ENCODE data around the gene FLNB. TPM values are rescaled to one million over a fixed set of nuclear protein-coding genes. Genes with fewer than 3 reads are reported as not detected.

FLNB gene
- total and polyA plus RNA-seq, 2 of the 13 experiments (the other 11 are each of a cell fraction or from before 2014, with no cell fraction given), result 106 to 130 TPM

DNA sequence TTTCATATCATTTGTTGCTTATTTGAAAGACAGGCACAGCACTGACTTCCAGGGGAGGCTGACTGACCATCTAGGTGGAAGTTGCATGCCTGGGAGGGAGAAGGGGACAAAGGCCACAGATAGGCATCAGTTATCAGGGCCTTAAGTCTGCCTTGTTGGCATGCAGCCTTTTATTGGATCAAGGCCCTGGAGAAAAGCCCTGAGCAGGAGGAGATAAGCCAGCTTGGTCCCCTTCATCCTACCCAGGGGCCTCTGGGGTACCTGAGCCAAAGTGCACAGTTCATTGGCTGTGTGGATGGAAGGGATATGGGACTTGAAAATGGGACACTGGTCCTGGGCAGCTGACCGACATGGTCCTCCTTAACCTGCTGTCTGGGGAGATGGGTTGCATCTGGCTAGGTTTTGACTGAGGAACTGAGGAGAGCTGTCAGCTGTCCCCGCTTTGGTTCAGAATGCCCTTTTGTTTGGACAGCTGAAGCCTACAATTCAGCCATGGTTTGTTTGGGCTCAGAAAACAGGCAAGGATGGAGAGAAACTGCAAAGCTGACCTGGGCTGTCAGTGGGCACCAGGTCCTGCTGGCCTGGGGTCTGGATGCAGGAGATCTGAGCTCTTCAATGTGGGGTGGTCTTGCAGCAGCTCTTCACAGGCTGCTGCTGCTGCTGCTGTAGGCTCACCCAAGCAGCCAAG lies 60.0 kb downstream of the FLNB start (continued):
- no peak for TF ChIP-seq ZNF878 (CRISPR knock-in tag; IDR thresholded peaks at IDR 0.05)
- TF ChIP-seq SMAD3 (CRISPR knock-in tag; IDR thresholded peaks at IDR 0.05), result no peak
- no peak for TF ChIP-seq BCL6 (CRISPR knock-in tag; IDR thresholded peaks at IDR 0.05)
- no peak for TF ChIP-seq CCAR2 (optimal IDR thresholded peaks at IDR 0.05; ENCODE audit: low read depth, low read length)
- no peak for TF ChIP-seq SP5 (CRISPR knock-in tag; IDR thresholded peaks at IDR 0.05; ENCODE audit: borderline replicate concordance, low read depth)
- no peak for TF ChIP-seq NBN (conservative IDR thresholded peaks at IDR 0.05)
- no peak for TF ChIP-seq SMAD9 (CRISPR knock-in tag; IDR thresholded peaks at IDR 0.05)
- TF ChIP-seq, protein P1, sequence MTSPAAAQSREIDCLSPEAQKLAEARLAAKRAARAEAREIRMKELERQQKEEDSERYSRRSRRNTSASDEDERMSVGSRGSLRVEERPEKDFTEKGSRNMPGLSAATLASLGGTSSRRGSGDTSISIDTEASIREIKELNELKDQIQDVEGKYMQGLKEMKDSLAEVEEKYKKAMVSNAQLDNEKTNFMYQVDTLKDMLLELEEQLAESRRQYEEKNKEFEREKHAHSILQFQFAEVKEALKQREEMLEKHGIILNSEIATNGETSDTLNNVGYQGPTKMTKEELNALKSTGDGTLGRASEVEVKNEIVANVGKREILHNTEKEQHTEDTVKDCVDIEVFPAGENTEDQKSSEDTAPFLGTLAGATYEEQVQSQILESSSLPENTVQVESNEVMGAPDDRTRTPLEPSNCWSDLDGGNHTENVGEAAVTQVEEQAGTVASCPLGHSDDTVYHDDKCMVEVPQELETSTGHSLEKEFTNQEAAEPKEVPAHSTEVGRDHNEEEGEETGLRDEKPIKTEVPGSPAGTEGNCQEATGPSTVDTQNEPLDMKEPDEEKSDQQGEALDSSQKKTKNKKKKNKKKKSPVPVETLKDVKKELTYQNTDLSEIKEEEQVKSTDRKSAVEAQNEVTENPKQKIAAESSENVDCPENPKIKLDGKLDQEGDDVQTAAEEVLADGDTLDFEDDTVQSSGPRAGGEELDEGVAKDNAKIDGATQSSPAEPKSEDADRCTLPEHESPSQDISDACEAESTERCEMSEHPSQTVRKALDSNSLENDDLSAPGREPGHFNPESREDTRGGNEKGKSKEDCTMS (CRISPR knock-in tag; conservative IDR thresholded peaks at IDR 0.05), result no peak
- no peak for TF ChIP-seq MAFG (CRISPR knock-in tag; IDR thresholded peaks at IDR 0.05)
- no peak for TF ChIP-seq CBFB (CRISPR knock-in tag; IDR thresholded peaks at IDR 0.05)
- TF ChIP-seq, protein P2, sequence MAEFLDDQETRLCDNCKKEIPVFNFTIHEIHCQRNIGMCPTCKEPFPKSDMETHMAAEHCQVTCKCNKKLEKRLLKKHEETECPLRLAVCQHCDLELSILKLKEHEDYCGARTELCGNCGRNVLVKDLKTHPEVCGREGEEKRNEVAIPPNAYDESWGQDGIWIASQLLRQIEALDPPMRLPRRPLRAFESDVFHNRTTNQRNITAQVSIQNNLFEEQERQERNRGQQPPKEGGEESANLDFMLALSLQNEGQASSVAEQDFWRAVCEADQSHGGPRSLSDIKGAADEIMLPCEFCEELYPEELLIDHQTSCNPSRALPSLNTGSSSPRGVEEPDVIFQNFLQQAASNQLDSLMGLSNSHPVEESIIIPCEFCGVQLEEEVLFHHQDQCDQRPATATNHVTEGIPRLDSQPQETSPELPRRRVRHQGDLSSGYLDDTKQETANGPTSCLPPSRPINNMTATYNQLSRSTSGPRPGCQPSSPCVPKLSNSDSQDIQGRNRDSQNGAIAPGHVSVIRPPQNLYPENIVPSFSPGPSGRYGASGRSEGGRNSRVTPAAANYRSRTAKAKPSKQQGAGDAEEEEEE (CRISPR knock-in tag; IDR thresholded peaks at IDR 0.05; ENCODE audit: borderline replicate concordance), result no peak
- no peak for TF ChIP-seq MAZ (IDR thresholded peaks at IDR 0.05; ENCODE audit: borderline replicate concordance, low read depth, low read length)
- no peak for TF ChIP-seq MAZ (CRISPR knock-in tag; IDR thresholded peaks at IDR 0.05; ENCODE audit: low read depth)
- no peak for TF ChIP-seq RFX1 (IDR thresholded peaks at IDR 0.05)
- TF ChIP-seq, protein P3, sequence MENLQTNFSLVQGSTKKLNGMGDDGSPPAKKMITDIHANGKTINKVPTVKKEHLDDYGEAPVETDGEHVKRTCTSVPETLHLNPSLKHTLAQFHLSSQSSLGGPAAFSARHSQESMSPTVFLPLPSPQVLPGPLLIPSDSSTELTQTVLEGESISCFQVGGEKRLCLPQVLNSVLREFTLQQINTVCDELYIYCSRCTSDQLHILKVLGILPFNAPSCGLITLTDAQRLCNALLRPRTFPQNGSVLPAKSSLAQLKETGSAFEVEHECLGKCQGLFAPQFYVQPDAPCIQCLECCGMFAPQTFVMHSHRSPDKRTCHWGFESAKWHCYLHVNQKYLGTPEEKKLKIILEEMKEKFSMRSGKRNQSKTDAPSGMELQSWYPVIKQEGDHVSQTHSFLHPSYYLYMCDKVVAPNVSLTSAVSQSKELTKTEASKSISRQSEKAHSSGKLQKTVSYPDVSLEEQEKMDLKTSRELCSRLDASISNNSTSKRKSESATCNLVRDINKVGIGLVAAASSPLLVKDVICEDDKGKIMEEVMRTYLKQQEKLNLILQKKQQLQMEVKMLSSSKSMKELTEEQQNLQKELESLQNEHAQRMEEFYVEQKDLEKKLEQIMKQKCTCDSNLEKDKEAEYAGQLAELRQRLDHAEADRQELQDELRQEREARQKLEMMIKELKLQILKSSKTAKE (CRISPR knock-in tag; IDR thresholded peaks at IDR 0.05; ENCODE audit: borderline replicate concordance), result no peak
- TF ChIP-seq, protein P4, sequence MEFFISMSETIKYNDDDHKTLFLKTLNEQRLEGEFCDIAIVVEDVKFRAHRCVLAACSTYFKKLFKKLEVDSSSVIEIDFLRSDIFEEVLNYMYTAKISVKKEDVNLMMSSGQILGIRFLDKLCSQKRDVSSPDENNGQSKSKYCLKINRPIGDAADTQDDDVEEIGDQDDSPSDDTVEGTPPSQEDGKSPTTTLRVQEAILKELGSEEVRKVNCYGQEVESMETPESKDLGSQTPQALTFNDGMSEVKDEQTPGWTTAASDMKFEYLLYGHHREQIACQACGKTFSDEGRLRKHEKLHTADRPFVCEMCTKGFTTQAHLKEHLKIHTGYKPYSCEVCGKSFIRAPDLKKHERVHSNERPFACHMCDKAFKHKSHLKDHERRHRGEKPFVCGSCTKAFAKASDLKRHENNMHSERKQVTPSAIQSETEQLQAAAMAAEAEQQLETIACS (CRISPR knock-in tag; IDR thresholded peaks at IDR 0.05), result no peak
- TF ChIP-seq ATF1 (CRISPR knock-in tag; IDR thresholded peaks at IDR 0.05), result no peak
- TF ChIP-seq, protein P5, sequence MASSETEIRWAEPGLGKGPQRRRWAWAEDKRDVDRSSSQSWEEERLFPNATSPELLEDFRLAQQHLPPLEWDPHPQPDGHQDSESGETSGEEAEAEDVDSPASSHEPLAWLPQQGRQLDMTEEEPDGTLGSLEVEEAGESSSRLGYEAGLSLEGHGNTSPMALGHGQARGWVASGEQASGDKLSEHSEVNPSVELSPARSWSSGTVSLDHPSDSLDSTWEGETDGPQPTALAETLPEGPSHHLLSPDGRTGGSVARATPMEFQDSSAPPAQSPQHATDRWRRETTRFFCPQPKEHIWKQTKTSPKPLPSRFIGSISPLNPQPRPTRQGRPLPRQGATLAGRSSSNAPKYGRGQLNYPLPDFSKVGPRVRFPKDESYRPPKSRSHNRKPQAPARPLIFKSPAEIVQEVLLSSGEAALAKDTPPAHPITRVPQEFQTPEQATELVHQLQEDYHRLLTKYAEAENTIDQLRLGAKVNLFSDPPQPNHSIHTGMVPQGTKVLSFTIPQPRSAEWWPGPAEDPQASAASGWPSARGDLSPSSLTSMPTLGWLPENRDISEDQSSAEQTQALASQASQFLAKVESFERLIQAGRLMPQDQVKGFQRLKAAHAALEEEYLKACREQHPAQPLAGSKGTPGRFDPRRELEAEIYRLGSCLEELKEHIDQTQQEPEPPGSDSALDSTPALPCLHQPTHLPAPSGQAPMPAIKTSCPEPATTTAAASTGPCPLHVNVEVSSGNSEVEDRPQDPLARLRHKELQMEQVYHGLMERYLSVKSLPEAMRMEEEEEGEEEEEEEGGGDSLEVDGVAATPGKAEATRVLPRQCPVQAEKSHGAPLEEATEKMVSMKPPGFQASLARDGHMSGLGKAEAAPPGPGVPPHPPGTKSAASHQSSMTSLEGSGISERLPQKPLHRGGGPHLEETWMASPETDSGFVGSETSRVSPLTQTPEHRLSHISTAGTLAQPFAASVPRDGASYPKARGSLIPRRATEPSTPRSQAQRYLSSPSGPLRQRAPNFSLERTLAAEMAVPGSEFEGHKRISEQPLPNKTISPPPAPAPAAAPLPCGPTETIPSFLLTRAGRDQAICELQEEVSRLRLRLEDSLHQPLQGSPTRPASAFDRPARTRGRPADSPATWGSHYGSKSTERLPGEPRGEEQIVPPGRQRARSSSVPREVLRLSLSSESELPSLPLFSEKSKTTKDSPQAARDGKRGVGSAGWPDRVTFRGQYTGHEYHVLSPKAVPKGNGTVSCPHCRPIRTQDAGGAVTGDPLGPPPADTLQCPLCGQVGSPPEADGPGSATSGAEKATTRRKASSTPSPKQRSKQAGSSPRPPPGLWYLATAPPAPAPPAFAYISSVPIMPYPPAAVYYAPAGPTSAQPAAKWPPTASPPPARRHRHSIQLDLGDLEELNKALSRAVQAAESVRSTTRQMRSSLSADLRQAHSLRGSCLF (CRISPR knock-in tag; IDR thresholded peaks at IDR 0.05; ENCODE audit: borderline replicate concordance), result no peak
